HFF-Myc (cell line): ENCODE measurements around the gene IRF8.
A peak's percentile ranks its signal among the peaks of the same experiment; 100 is the strongest.

ENCODE experiments used
- DNase-seq: peaks from one replicate; pipeline ENCODE4 v3.0.0-alpha.2; 2011; ENCODE audit warnings: low read depth; ENCODE audit errors: extremely low read depth
- H3K4me3 ChIP-seq: replicated peaks from 2 replicates; pipeline ENCODE4 v1.5.1; 2011; ENCODE audit warnings: low read depth, mild to moderate bottlenecking, control low read depth, low read length
- CTCF ChIP-seq: IDR thresholded peaks from 2 replicates; pipeline ENCODE4 v1.5.1; 2012; ENCODE audit warnings: mild to moderate bottlenecking, low read depth, low read length, control low read depth; ENCODE audit errors: missing control alignments

Gene IRF8

DNA sequence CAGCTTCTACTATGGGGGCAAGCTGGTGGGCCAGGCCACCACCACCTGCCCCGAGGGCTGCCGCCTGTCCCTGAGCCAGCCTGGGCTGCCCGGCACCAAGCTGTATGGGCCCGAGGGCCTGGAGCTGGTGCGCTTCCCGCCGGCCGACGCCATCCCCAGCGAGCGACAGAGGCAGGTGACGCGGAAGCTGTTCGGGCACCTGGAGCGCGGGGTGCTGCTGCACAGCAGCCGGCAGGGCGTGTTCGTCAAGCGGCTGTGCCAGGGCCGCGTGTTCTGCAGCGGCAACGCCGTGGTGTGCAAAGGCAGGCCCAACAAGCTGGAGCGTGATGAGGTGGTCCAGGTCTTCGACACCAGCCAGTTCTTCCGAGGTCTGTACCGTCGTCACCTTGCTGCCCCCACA lies 19.5 kb downstream of the IRF8 start:
- no peak overlapping the region for H3K4me3 ChIP-seq
- no peak for TF ChIP-seq CTCF
- DNase-seq, result no peak

DNA sequence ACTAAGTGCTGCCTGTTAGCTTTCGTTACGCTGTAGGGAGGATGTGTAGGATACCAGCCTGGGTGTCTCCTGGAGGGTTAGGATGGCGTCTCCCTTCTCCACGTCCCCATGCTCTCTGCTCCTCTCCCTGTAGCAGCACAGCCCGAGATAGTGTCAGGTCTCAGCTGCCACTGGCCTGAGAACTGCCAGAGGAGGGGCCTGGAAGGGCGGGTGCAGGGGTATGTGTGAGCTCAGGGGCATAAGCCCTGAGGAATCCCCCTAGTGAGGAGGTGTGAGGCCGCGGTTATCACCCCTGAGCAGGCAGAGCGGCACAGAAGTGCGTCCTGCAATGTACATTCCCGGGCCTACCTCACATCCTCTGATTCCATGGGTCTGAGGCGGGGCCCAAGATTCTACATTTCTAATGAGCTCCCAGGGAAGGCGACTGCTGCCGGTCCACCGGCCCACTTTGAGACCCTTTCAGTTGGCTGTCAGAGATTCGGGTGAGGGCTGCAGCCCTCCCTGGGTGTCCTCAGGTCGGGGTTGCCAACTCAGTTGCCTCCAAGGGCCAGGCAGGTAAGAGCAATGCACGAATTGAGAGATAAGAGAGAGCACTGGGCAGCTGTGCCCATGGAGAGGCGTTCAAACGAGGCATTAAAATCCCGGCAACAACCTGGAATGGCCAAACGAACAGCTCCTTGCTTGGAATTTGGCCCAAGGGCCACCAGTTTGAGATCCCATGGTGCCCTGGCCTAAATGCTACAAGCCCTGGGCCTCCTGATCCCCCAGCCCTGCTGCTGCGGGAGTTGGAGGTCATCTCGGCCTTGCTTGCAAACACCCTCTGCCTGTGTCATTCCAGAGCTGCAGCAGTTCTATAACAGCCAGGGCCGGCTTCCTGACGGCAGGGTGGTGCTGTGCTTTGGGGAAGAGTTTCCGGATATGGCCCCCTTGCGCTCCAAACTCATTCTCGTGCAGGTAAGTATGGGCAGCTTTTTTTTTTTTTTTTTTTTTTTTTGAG lies 20.6 kb downstream of the IRF8 start:
- no peak for TF ChIP-seq CTCF
- no peak for DNase-seq
- H3K4me3 ChIP-seq, result no peak overlapping the region

DNA sequence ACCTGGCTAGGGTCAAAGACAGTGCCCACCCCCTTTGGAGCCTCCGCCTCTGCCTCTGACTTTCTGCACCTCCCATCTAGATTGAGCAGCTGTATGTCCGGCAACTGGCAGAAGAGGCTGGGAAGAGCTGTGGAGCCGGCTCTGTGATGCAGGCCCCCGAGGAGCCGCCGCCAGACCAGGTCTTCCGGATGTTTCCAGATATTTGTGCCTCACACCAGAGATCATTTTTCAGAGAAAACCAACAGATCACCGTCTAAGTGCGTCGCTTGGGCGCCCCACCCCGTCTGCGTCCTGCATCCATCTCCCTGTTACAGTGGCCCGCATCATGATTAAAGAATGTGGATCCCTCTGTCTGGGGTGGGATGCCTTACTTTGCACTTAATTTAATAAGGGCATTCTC lies 22.1 kb downstream of the IRF8 start:
- TF ChIP-seq CTCF, result no peak
- H3K4me3 ChIP-seq, result no peak overlapping the region
- no peak for DNase-seq

GRCh38 chr16:85923153-85924021 lies 24.4 kb downstream of the IRF8 start:
- H3K4me3 ChIP-seq, result no peak overlapping the region
- peak; percentile 35 for DNase-seq
- TF ChIP-seq CTCF, result no peak

- no peak for TF ChIP-seq CTCF
- H3K4me3 ChIP-seq, result no peak overlapping the region
- DNase-seq, result no peak
Observed at GRCh38 chr16:85924675-85925074, 25.7 kb downstream of the IRF8 start.

GRCh38 chr16:85926370-85926769 lies 27.4 kb downstream of the IRF8 start:
- no peak overlapping the region for H3K4me3 ChIP-seq
- DNase-seq, result no peak
- no peak for TF ChIP-seq CTCF
